Hematopoietic multipotent progenitor cell treated with erythropoietin and hydrocortisone succinate and interleukin-3 and kit ligand, for 4 days (in vitro differentiated cells): ENCODE data around the gene ZBTB7C.

Experiments
- DNase-seq: peaks from one replicate; pipeline ENCODE4 v3.0.0-alpha.2; 2015

ZBTB7C gene

GRCh38 chr18:48244530-48244929, 164.7 kb downstream of the ZBTB7C start:
- no peak for DNase-seq

GRCh38 chr18:48238636-48239035, 170.5 kb downstream of the ZBTB7C start:
- DNase-seq: no peak

GRCh38 chr18:48238206-48238605, 171.0 kb downstream of the ZBTB7C start:
- DNase-seq: no peak

GRCh38 chr18:48236822-48237221, 172.4 kb downstream of the ZBTB7C start:
- DNase-seq: no peak

GRCh38 chr18:48230467-48231113, 178.6 kb downstream of the ZBTB7C start:
- peak; percentile 78 for DNase-seq

GRCh38 chr18:48229552-48229981, 179.6 kb downstream of the ZBTB7C start:
- no peak for DNase-seq

GRCh38 chr18:48228841-48229240, 180.3 kb downstream of the ZBTB7C start:
- DNase-seq: no peak

GRCh38 chr18:48228301-48228715, 180.9 kb downstream of the ZBTB7C start:
- peak; percentile 40 for DNase-seq

- peak; percentile 31 for DNase-seq
These were observed 182.0 kb downstream of the ZBTB7C start for GRCh38 chr18:48227206-48227605.

GRCh38 chr18:48226401-48226800, 182.8 kb downstream of the ZBTB7C start:
- DNase-seq: no peak

GRCh38 chr18:48222118-48222517, 187.1 kb downstream of the ZBTB7C start:
- DNase-seq: peak; percentile 64

GRCh38 chr18:48219810-48220499, 189.2 kb downstream of the ZBTB7C start:
- no peak for DNase-seq

GRCh38 chr18:48219037-48219809, 190.0 kb downstream of the ZBTB7C start:
- DNase-seq: no peak

- DNase-seq: no peak
These were observed 190.7 kb downstream of the ZBTB7C start for GRCh38 chr18:48218285-48219022.

- DNase-seq: no peak
These were observed 191.6 kb downstream of the ZBTB7C start for GRCh38 chr18:48217258-48218250.

- no peak for DNase-seq
These were observed 192.4 kb downstream of the ZBTB7C start for GRCh38 chr18:48216639-48217257.

GRCh38 chr18:48215876-48216638, 193.1 kb downstream of the ZBTB7C start:
- no peak for DNase-seq

GRCh38 chr18:48213791-48214190, 195.4 kb downstream of the ZBTB7C start:
- no peak for DNase-seq

- DNase-seq: no peak
These were observed 200.6 kb downstream of the ZBTB7C start for GRCh38 chr18:48208432-48209140.

GRCh38 chr18:48207733-48208132, 201.4 kb downstream of the ZBTB7C start:
- no peak for DNase-seq
